K562 (cell line): ENCODE measurements around the gene PRR35. TPM values are rescaled to one million over a fixed set of nuclear protein-coding genes. Genes with fewer than 3 reads are reported as not detected.

ENCODE experiments used
- ATAC-seq: fragments of 200-7000 bp; cut with Tn5 transposase; 3 replicates; pipeline ENCODE4 v1.9.1; 2020; ENCODE audit warnings: moderate library complexity
- BruUV-seq: library from RNA; stranded (reverse); fragments of 400-500 nt; replicated peaks from 2 replicates; lab custom pipeline; 2021; lab: Mats Ljungman, UMichigan
- CTCF ChIA-PET: fragments of 300-600 bp; formaldehyde crosslinking; extraction: SDS; loops from one replicate; lab custom pipeline; 2021; ENCODE audit warnings: low intra/inter-chr PET ratio; lab: Yijun Ruan, JAX
- POLR2A ChIA-PET: fragments of 300-600, 350-650 bp; sonication (Branson Sonifier 250); formaldehyde crosslinking; extraction: SDS; loops from one replicate; lab custom pipeline; 2021; ENCODE audit warnings: antibody characterized with exemption, inconsistent platforms; lab: Yijun Ruan, JAX
- DNase-seq, 4 experiments: peaks; one replicate each; pipeline versions ENCODE4 v3.0.0 to v3.0.0-alpha.2; 2011 to 2018; ENCODE audit warnings: low spot score in 3 of 4, mixed read lengths in 3 of 4; ENCODE audit errors: extremely low read depth in 1 of 4
- FAIRE-seq: peaks from 2 replicates; lab custom pipeline; 2011; peaks lifted over from hg19 to GRCh38; lab: Jason Lieb, UNC
- H2AFZ ChIP-seq: 2 replicates; pipeline ENCODE4 v1.6.0; 2011; ENCODE audit warnings: low read depth, low read length, control low read depth, inconsistent platforms
- H3K27ac ChIP-seq: fragments of 200-600 bp; 3 replicates; pipeline ENCODE4 v1.8.0; 2011; ENCODE audit warnings: low read depth, mild to moderate bottlenecking, control low read depth, inconsistent platforms, low read length, moderate library complexity, mixed read lengths; ENCODE audit errors: extremely low read depth
- H3K27me3 ChIP-seq, 2 experiments: fragments of 300-600 bp in 1 of 2; 2 replicates in 1 of 2; 3 replicates in 1 of 2; pipeline versions ENCODE4 v1.6.0 to v1.8.0; 2011; ENCODE audit warnings: inconsistent platforms in 2 of 2, low read length in 2 of 2, mild to moderate bottlenecking in 1 of 2, mixed read lengths in 1 of 2, moderate library complexity in 1 of 2; ENCODE audit not compliant: control insufficient read depth in 2 of 2, insufficient read depth in 2 of 2
- H3K36me3 ChIP-seq: fragments of 300-600 bp; 3 replicates; pipeline ENCODE4 v1.8.0; 2011; ENCODE audit warnings: mild to moderate bottlenecking, low read length, inconsistent platforms; ENCODE audit not compliant: control insufficient read depth, insufficient read depth
- H3K4me1 ChIP-seq, 2 experiments: fragments of 200-600 bp in 1 of 2; replicated peaks in 1 of 2; 2 replicates in 1 of 2; 3 replicates in 1 of 2; pipeline versions ENCODE4 v1.5.1 to v1.8.0; 2011; ENCODE audit warnings: inconsistent platforms in 2 of 2, low read length in 2 of 2, mild to moderate bottlenecking in 1 of 2, mixed read lengths in 1 of 2, moderate library complexity in 1 of 2; ENCODE audit not compliant: control insufficient read depth in 2 of 2, insufficient read depth in 2 of 2
- H3K4me2 ChIP-seq: 2 replicates; pipeline ENCODE4 v1.6.1; 2011; ENCODE audit warnings: low read length, control low read depth, inconsistent platforms, mixed read lengths; ENCODE audit not compliant: insufficient read depth
- H3K4me3 ChIP-seq: fragments of 200-600 bp; sonication (generic), shearing (Covaris generic); 2 replicates; pipeline ENCODE4 v1.5.1; 2016; ENCODE audit warnings: control low read depth, inconsistent platforms
- H3K79me2 ChIP-seq: fragments of 200-600 bp; 3 replicates; pipeline ENCODE4 v1.8.0; 2011; ENCODE audit warnings: low read length, inconsistent platforms; ENCODE audit not compliant: control insufficient read depth, insufficient read depth
- H3K9ac ChIP-seq, 2 experiments: 2 replicates each; pipeline versions ENCODE4 v1.6.0 to v1.6.1; 2011; ENCODE audit warnings: low read depth in 2 of 2, low read length in 2 of 2, control low read depth in 1 of 2, inconsistent platforms in 1 of 2, mild to moderate bottlenecking in 1 of 2, mixed read lengths in 1 of 2; ENCODE audit not compliant: insufficient read depth in 1 of 2
- H3K9me1 ChIP-seq: one replicate; pipeline ENCODE4 v1.6.0; 2011; ENCODE audit warnings: inconsistent platforms, mild to moderate bottlenecking, low read length, moderate library complexity; ENCODE audit not compliant: control insufficient read depth, insufficient read depth
- H3K9me3 ChIP-seq: replicated peaks from 2 replicates; pipeline ENCODE4 v1.5.1; 2011; ENCODE audit warnings: low read depth, low read length, inconsistent platforms; ENCODE audit not compliant: control insufficient read depth, insufficient read depth
- H4K20me1 ChIP-seq: replicated peaks from 2 replicates; pipeline ENCODE4 v1.6.1; 2011; ENCODE audit warnings: low read length, inconsistent platforms, mixed read lengths; ENCODE audit not compliant: control insufficient read depth, insufficient read depth
- BMI1 ChIP-seq: fragments of 150-350 bp; IDR thresholded peaks from 2 replicates; pipeline ENCODE4 v1.6.1; 2014; ENCODE audit warnings: low read length
- CBFA2T2 ChIP-seq: fragments of 450-650 bp; conservative IDR thresholded peaks from 2 replicates; pipeline ENCODE4 v1.6.1; 2017; ENCODE audit warnings: mild to moderate bottlenecking
- HDAC6 ChIP-seq: IDR thresholded peaks from 2 replicates; pipeline ENCODE4 v1.6.1; 2012; ENCODE audit warnings: low read depth, mild to moderate bottlenecking, control low read depth, inconsistent platforms, low read length, moderate library complexity
- HNRNPLL ChIP-seq: fragments of 200-400 bp; formaldehyde crosslinking; IDR thresholded peaks from 2 replicates; pipeline ENCODE4 v1.6.1; 2017; ENCODE audit warnings: low read length, low read depth, mild to moderate bottlenecking; ENCODE audit not compliant: poor library complexity, severe bottlenecking
- MYNN ChIP-seq, 2 experiments: sonication (generic); formaldehyde crosslinking in 1 of 2; IDR thresholded peaks; 2 replicates each; pipeline versions ENCODE4 v1.5.0 to v1.6.1; 2016 to 2020; ENCODE audit warnings: antibody characterized with exemption in 1 of 2, missing genetic modification reagents in 1 of 2
- NFXL1 ChIP-seq: fragments of 450-650 bp; formaldehyde crosslinking; IDR thresholded peaks from 2 replicates; pipeline ENCODE4 v1.4.0; 2021; ENCODE audit warnings: mild to moderate bottlenecking
- POLR2G ChIP-seq: fragments of 200-400 bp; formaldehyde crosslinking; IDR thresholded peaks from 2 replicates; pipeline ENCODE4 v1.6.1; 2017; ENCODE audit warnings: low read depth, mild to moderate bottlenecking, antibody characterized with exemption, low read length, moderate library complexity
- SOX6 ChIP-seq: fragments of 450-650 bp; IDR thresholded peaks from 2 replicates; pipeline ENCODE4 v1.6.1; 2014; ENCODE audit warnings: mild to moderate bottlenecking
- ZNF134 ChIP-seq: fragments of 250-450 bp; sonication (Bioruptor Pico); conservative IDR thresholded peaks from 2 replicates; pipeline ENCODE4 v1.4.0; 2020
- ZNF217 ChIP-seq: sonication (generic); formaldehyde crosslinking; IDR thresholded peaks from 2 replicates; pipeline ENCODE4 v1.8.0; 2022; ENCODE audit warnings: mild to moderate bottlenecking, missing genetic modification reagents
- ZNF224 ChIP-seq: sonication (generic); formaldehyde crosslinking; IDR thresholded peaks from 2 replicates; pipeline ENCODE4 v1.8.0; 2022; ENCODE audit warnings: mild to moderate bottlenecking, missing genetic modification reagents
- ZNF232 ChIP-seq: sonication (generic); formaldehyde crosslinking; IDR thresholded peaks from 2 replicates; pipeline ENCODE4 v1.8.0; 2022; ENCODE audit warnings: mild to moderate bottlenecking, missing genetic modification reagents
- WGBS: fragments of 100-300 bp; shearing (Covaris generic); methylation state at CpG from one replicate; pipeline ENCODE4 v1.1.6; 2016; ENCODE audit warnings: low coverage, mixed read lengths; ENCODE audit not compliant: insufficient coverage; ENCODE audit errors: missing lambda C conversion rate; 5-methylcytosine and 5-hydroxymethylcytosine counted together
- in situ Hi-C: fragments of 300-500 bp; cut with MboI; formaldehyde crosslinking; loops from 4 replicates; pipeline ENCODE4 v1.15.0; 2018; ENCODE audit warnings: inconsistent platforms, mixed read lengths
- intact Hi-C: fragments of 100-400 bp; cut with micrococcal nuclease; formaldehyde crosslinking; loops from 2 replicates; pipeline ENCODE4 v1.14.2; 2022
- polyA plus RNA-seq, 8 experiments: library from polyadenylated mRNA; depleted of rRNA in 4 of 8; stranded (reverse) in 5 of 8; unstranded in 3 of 8; fragments of >200 nt; fragmentation: Nextera tagmentation in 2 of 8; fragmentation: Illumina TruSeq in 1 of 8; extraction: Ambion mirVana in 2 of 8; extraction: Trizol in 1 of 8; gene quantifications; 2 replicates each; pipeline versions ENCODE4 v1.2.1 to v1.2.3, GENCODE V29; 2011 to 2014; ENCODE audit warnings: inconsistent platforms in 1 of 8, missing spikeins in 1 of 8
- total RNA-seq, 7 experiments: library from RNA; depleted of rRNA in 6 of 7; stranded (reverse); fragments of >200 nt in 6 of 7; fragmentation: Illumina TruSeq in 2 of 7; extraction: Trizol in 2 of 7; gene quantifications; 2 replicates each; pipeline versions ENCODE4 v1.2.1 to v1.2.3, GENCODE V29; 2011 to 2021; ENCODE audit warnings: low replicate concordance in 1 of 7
- TF ChIP-seq, protein P1 (sequence below): sonication (generic); formaldehyde crosslinking; IDR thresholded peaks from 2 replicates; pipeline ENCODE4 v1.8.1; 2022; ENCODE audit warnings: missing genetic modification reagents

Gene PRR35
- total and polyA plus RNA-seq, 9 of the 15 experiments (the other 6 are each of a cell fraction or from before 2014, with no cell fraction given), result 0.17 to 0.45 (median 0.21) TPM; not detected in 5

DNA sequence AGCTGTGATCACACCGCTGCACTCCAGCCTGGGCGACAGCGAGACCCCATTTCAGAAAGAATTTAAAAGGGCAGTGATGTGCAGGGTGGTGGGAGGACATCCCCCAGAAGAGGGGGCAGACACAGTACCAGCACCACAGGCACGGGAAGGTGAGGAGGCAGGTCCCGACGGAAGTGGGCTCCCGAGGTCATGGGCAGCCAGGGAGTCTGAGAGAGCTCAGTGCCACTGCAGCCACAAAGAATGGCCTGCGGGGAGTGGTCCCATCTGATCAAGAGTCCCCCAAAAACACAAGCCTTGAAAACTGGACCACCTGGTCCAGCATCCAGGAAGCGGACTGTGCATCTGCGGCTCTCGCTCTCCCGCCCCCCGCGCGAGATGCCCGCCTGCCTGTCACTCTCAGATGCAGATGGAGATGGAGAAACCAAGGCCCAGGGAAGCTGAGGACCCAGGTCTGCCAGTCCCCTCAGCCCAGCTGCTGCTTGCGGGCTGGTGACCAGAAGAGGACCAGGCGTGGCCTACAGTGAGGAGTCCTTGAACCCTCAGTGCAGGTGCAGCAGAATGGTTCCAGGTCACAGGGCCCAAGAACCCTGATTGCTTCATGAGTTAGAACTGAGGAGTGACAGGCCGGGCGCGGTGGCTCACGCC lies 37.0 kb upstream of the PRR35 start:
- no peak for TF ChIP-seq NFXL1 (CRISPR knock-in tag)
- peak; percentile 50; the same call in 1 of the 2 replicates for TF ChIP-seq POLR2G
- POLR2A ChIA-PET, result no interaction called here
- BruUV-seq, result no TSS peak
- Histone ChIP-seq H3K9me3 (no peaks in the 10 kb centered on the region), H3K27me3 (no peaks in the 10 kb centered on the region), H2AFZ (no peak overlapping the region), H3K4me2 (no peak overlapping the region), H3K79me2 (peaks cover 34% of the 10 kb centered on the region), H3K4me3 (no peak overlapping the region), H3K36me3 (peaks cover 11% of the 10 kb centered on the region; the same call in 2 of the 3 replicates), H3K4me1 (peaks cover 16 to 82% of the 10 kb centered on the region in 2 experiments; a peak in 4 of 5 replicates), H3K9ac (0 out of 4 replicates have a peak overlapping the region, but pooled peaks of 1 of the 2 experiments have one; percentile 33), H3K27ac (no peak overlapping the region), H3K9me1 (no peaks in the 10 kb centered on the region), H4K20me1 (peaks cover 3% of the 10 kb centered on the region; the same call in 1 of the 2 replicates)
- no peak for DNase-seq
- WGBS, result 82% methylated on average over 21 of the region's 22 CpGs
- intact Hi-C loops (no loop called here), in situ Hi-C loops (no loop called here)
- no peak for FAIRE-seq
- no peak for ATAC-seq
- CTCF ChIA-PET, result no interaction called here

DNA sequence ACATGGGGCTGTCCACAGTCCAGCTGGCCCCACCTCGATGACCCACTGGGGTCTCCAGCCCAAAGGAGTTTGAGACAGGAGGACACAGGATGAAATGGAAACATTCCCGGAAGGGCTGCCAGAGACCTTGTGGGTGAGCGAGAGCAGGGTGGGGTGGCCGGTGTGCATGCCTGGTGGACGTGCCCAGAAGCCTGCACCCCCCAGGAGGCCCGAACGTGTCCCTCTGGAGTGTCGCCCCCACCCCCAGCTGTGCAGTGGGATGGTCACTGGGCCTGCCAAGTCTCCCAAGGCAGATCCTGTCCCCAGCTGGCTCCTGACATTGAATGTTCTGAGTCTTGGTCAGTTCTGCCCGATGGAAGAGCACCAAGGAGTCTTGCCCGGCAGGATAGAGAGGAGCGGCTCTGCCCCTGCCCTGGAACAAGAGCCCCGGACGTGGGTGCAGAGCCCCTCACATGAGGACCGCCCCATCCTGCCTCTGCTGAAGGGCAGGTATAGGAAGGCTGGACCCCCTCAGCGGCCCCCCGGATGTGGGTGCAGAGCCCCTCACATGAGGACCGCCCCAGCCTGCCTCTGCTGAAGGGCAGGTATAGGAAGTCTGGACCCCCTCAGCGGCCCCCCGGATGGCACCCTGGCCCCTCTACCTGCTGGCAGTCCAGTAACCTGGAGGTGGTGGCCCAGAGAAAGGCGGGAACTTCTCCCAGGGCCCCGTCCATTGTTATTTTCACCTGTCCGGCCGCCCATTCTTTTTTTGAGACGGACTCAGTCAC lies 35.7 kb upstream of the PRR35 start:
- Histone ChIP-seq H3K4me3 (no peak overlapping the region), H3K9me1 (peaks cover 6% of the 10 kb centered on the region)
- TF ChIP-seq POLR2G (peak; percentile 46; the same call in 1 of the 2 replicates), ZNF232 (CRISPR knock-in tag) (no peak), SOX6 (no peak), HNRNPLL (no peak), ZNF224 (no peak), BMI1 (no peak), HDAC6 (no peak), CBFA2T2 (no peak), ZNF134 (no peak), MYNN (IDR thresholded peaks at IDR 0.05) (0 out of 2 replicates have a peak, but pooled peaks have one; percentile 6), MYNN (CRISPR knock-in tag; IDR thresholded peaks at IDR 0.05) (no peak), ZNF217 (CRISPR knock-in tag) (no peak)
- TF ChIP-seq, protein P1, sequence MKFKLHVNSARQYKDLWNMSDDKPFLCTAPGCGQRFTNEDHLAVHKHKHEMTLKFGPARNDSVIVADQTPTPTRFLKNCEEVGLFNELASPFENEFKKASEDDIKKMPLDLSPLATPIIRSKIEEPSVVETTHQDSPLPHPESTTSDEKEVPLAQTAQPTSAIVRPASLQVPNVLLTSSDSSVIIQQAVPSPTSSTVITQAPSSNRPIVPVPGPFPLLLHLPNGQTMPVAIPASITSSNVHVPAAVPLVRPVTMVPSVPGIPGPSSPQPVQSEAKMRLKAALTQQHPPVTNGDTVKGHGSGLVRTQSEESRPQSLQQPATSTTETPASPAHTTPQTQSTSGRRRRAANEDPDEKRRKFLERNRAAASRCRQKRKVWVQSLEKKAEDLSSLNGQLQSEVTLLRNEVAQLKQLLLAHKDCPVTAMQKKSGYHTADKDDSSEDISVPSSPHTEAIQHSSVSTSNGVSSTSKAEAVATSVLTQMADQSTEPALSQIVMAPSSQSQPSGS (CRISPR knock-in tag), result no peak

More for the DNA sequence above, 35.7 kb upstream of the PRR35 start:
- intact Hi-C loops, result loop anchor here (5.0 kb wide), 1 partner anchor 43 kb away; the partner anchor contains the start of genes NHLRC4 and PIGQ
- BruUV-seq, result no TSS peak
- Histone ChIP-seq H4K20me1 (peaks cover 3% of the 10 kb centered on the region; the same call in 1 of the 2 replicates), H3K27ac (no peak overlapping the region), H3K4me2 (no peak overlapping the region), H3K4me1 (peaks cover 26 to 84% of the 10 kb centered on the region in 2 experiments), H2AFZ (no peak overlapping the region), H3K79me2 (peaks cover 46% of the 10 kb centered on the region), H3K9ac (peak overlapping the region in 1 of 2 experiments; percentile 50; a peak in 2 of 4 replicates), H3K27me3 (no peaks in the 10 kb centered on the region), H3K9me3 (no peaks in the 10 kb centered on the region), H3K36me3 (peaks cover 16% of the 10 kb centered on the region; the same call in 2 of the 3 replicates)
- 91% methylated on average over 21 of the region's 24 CpGs for WGBS
- ATAC-seq (no peak), FAIRE-seq (no peak), DNase-seq (no peak)
- ChIA-PET CTCF (no interaction called here), POLR2A (interaction anchor here (1.0 kb wide), 1 partner anchor 14 kb away, joined by 3 read pairs; no protein-coding TSS in a partner anchor)
- in situ Hi-C loops, result no loop called here
